Bronchial epithelial cell (primary cell): Measurements from ENCODE around the gene TNFRSF1A. TPM values are rescaled to one million over a fixed set of nuclear protein-coding genes. Genes with fewer than 3 reads are reported as not detected.
A peak's percentile ranks its signal among the peaks of the same experiment; 100 is the strongest.

Experiments used
- DNase-seq: peaks from one replicate; pipeline ENCODE4 v3.0.0-alpha.2; 2010; ENCODE audit warnings: low read depth
- FAIRE-seq: peaks from 2 replicates; lab custom pipeline; 2011; peaks lifted over from hg19 to GRCh38; lab: Jason Lieb, UNC
- H3K27me3 ChIP-seq: 2 replicates; pipeline ENCODE4 v1.5.1; 2011; ENCODE audit warnings: low read length; ENCODE audit not compliant: control insufficient read depth, insufficient read depth
- H3K36me3 ChIP-seq: 2 replicates; pipeline ENCODE4 v1.5.1; 2011; ENCODE audit warnings: low read length; ENCODE audit not compliant: control insufficient read depth, insufficient read depth
- H3K4me3 ChIP-seq: 2 replicates; pipeline ENCODE4 v1.5.1; 2011; ENCODE audit warnings: mild to moderate bottlenecking, low read depth, low read length, control low read depth
- CTCF ChIP-seq: IDR thresholded peaks from 2 replicates; pipeline ENCODE4 v1.5.1; 2011; ENCODE audit warnings: mild to moderate bottlenecking, moderate library complexity, low read length, control low read depth, inconsistent platforms; ENCODE audit not compliant: insufficient read depth, severe bottlenecking
- total RNA-seq: library from RNA; depleted of rRNA; stranded (reverse); fragments of >200 nt; gene quantifications from 2 replicates; pipeline ENCODE4 v1.2.1, GENCODE V29; 2014

Gene TNFRSF1A
- total RNA-seq, 1 donor from 2014 or later: 26.9 TPM

GRCh38 chr12:6315704-6316597 lies 25.9 kb downstream of the TNFRSF1A start:
- FAIRE-seq: no peak
- Histone ChIP-seq H3K4me3 (no peak overlapping the region), H3K36me3 (peaks cover 4% of the 10 kb centered on the region), H3K27me3 (no peaks in the 10 kb centered on the region)
- no peak for TF ChIP-seq CTCF
- DNase-seq: no peak

- no peak overlapping the region for H3K4me3 ChIP-seq
- no peak for TF ChIP-seq CTCF
- H3K27me3 ChIP-seq: no peaks in the 10 kb centered on the region
- FAIRE-seq (no peak), DNase-seq (no peak)
- peaks cover 4% of the 10 kb centered on the region for H3K36me3 ChIP-seq
Observed at GRCh38 chr12:6315184-6315583, 26.7 kb downstream of the TNFRSF1A start.

GRCh38 chr12:6314776-6315175 lies 27.1 kb downstream of the TNFRSF1A start:
- no peak for TF ChIP-seq CTCF
- FAIRE-seq (no peak), DNase-seq (no peak)
- peaks cover 4% of the 10 kb centered on the region for H3K36me3 ChIP-seq
- no peak overlapping the region for H3K4me3 ChIP-seq
- no peaks in the 10 kb centered on the region for H3K27me3 ChIP-seq

GRCh38 chr12:6313326-6313940 lies 28.4 kb downstream of the TNFRSF1A start:
- peaks cover under 1% of the 10 kb centered on the region for H3K27me3 ChIP-seq
- FAIRE-seq (no peak), DNase-seq (peak; percentile 60)
- peak; percentile 53 for TF ChIP-seq CTCF
- no peak overlapping the region for H3K4me3 ChIP-seq
- H3K36me3 ChIP-seq: peaks cover 4% of the 10 kb centered on the region

GRCh38 chr12:6312529-6313325 lies 29.1 kb downstream of the TNFRSF1A start:
- Histone ChIP-seq H3K27me3 (peaks cover 1% of the 10 kb centered on the region), H3K36me3 (peaks cover 4% of the 10 kb centered on the region), H3K4me3 (no peak overlapping the region)
- DNase-seq: peak; percentile 88
- peak; percentile 86 for FAIRE-seq
- TF ChIP-seq CTCF: no peak
